ES-I3 (cell line): Measurements from ENCODE around the gene GTF3C5.
A peak's percentile ranks its signal among the peaks of the same experiment; 100 is the strongest.
"Not testable (repeated sequence)": the region's sequence is repeated elsewhere in the genome, so short reads cannot be mapped to it uniquely, and the experiment has no call there.

Experiments
- H3K36me3 ChIP-seq: 2 replicates; pipeline ENCODE4 v1.6.1; 2013; ENCODE audit warnings: mild to moderate bottlenecking, low read length, control low read depth, moderate library complexity; ENCODE audit not compliant: insufficient read depth
- H3K4me1 ChIP-seq: 2 replicates; pipeline ENCODE4 v1.6.1; 2013; ENCODE audit warnings: mild to moderate bottlenecking, control low read depth, low read length; ENCODE audit not compliant: insufficient read depth
- H3K9ac ChIP-seq: 2 replicates; pipeline ENCODE4 v1.6.1; 2013; ENCODE audit warnings: low read depth, mild to moderate bottlenecking, low read length, moderate library complexity
- H3K9me3 ChIP-seq: 2 replicates; pipeline ENCODE4 v1.6.1; 2013; ENCODE audit warnings: mild to moderate bottlenecking, low read length, moderate library complexity; ENCODE audit not compliant: control insufficient read depth, insufficient read depth

Gene GTF3C5

GRCh38 chr9:133030317-133031129 is at the start of gene GTF3C5:
GTF3C5 (plus strand) TSS chr9:133030997; CDS start chr9:133031012, 15 bp downstream.
- Histone ChIP-seq H3K9me3 (peaks cover 3% of the 10 kb centered on the region; the same call in 1 of the 2 replicates), H3K36me3 (no peaks in the 10 kb centered on the region), H3K9ac (peak within 1 kb of the TSS; percentile 98), H3K4me1 (no peaks in the 10 kb centered on the region; the same call in 1 of the 2 replicates)

- Histone ChIP-seq H3K4me1 (peaks cover 8% of the 10 kb centered on the region; the same call in 1 of the 2 replicates), H3K9ac (no peak overlapping the region)
Measured at GRCh38 chr9:132982458-132982857, 48.3 kb upstream of the GTF3C5 start.

GRCh38 chr9:132983491-132984201 is 47.2 kb upstream of the GTF3C5 start:
- Histone ChIP-seq H3K9ac (no peak overlapping the region), H3K36me3 (no peaks in the 10 kb centered on the region), H3K9me3 (no peaks in the 10 kb centered on the region), H3K4me1 (peaks cover 4% of the 10 kb centered on the region; the same call in 1 of the 2 replicates)

More at GRCh38 chr9:132982458-132982857, 48.3 kb upstream of the GTF3C5 start:
- Histone ChIP-seq H3K36me3 (no peaks in the 10 kb centered on the region), H3K9me3 (no peaks in the 10 kb centered on the region)

GRCh38 chr9:132984202-132985070 is 46.4 kb upstream of the GTF3C5 start:
- Histone ChIP-seq H3K4me1 (no peaks in the 10 kb centered on the region), H3K9me3 (no peaks in the 10 kb centered on the region), H3K36me3 (no peaks in the 10 kb centered on the region), H3K9ac (no peak overlapping the region)

- Histone ChIP-seq H3K36me3 (no peaks in the 10 kb centered on the region), H3K4me1 (no peaks in the 10 kb centered on the region), H3K9ac (no peak overlapping the region), H3K9me3 (no peaks in the 10 kb centered on the region)
Measured at GRCh38 chr9:132985071-132985350, 45.8 kb upstream of the GTF3C5 start.

GRCh38 chr9:132985489-132985888 is 45.3 kb upstream of the GTF3C5 start:
- no peaks in the 10 kb centered on the region for H3K36me3 ChIP-seq
- no peaks in the 10 kb centered on the region for H3K9me3 ChIP-seq
- H3K9ac ChIP-seq: no peak overlapping the region
- H3K4me1 ChIP-seq: no peaks in the 10 kb centered on the region

GRCh38 chr9:132986114-132986513 is 44.7 kb upstream of the GTF3C5 start:
- Histone ChIP-seq H3K9me3 (no peaks in the 10 kb centered on the region), H3K36me3 (no peaks in the 10 kb centered on the region), H3K4me1 (no peaks in the 10 kb centered on the region), H3K9ac (no peak overlapping the region)

- Histone ChIP-seq H3K9me3 (no peaks in the 10 kb centered on the region), H3K4me1 (no peaks in the 10 kb centered on the region), H3K9ac (no peak overlapping the region), H3K36me3 (no peaks in the 10 kb centered on the region)
Measured at GRCh38 chr9:132986640-132987620, 43.9 kb upstream of the GTF3C5 start.

- no peaks in the 10 kb centered on the region for H3K9me3 ChIP-seq
Measured at GRCh38 chr9:132988244-132989013, 42.4 kb upstream of the GTF3C5 start.

GRCh38 chr9:132989014-132989310 is 41.8 kb upstream of the GTF3C5 start:
- Histone ChIP-seq H3K36me3 (no peaks in the 10 kb centered on the region), H3K9ac (no peak overlapping the region), H3K9me3 (no peaks in the 10 kb centered on the region), H3K4me1 (peaks cover 8% of the 10 kb centered on the region)

More at GRCh38 chr9:132988244-132989013, 42.4 kb upstream of the GTF3C5 start:
- peaks cover 3% of the 10 kb centered on the region; the same call in 1 of the 2 replicates for H3K4me1 ChIP-seq
- no peaks in the 10 kb centered on the region for H3K36me3 ChIP-seq
- H3K9ac ChIP-seq: no peak overlapping the region

GRCh38 chr9:132989414-132989996 is 41.3 kb upstream of the GTF3C5 start:
- Histone ChIP-seq H3K9me3 (no peaks in the 10 kb centered on the region), H3K4me1 (peaks cover 14% of the 10 kb centered on the region), H3K9ac (no peak overlapping the region), H3K36me3 (no peaks in the 10 kb centered on the region)

GRCh38 chr9:132989998-132990557 is 40.7 kb upstream of the GTF3C5 start:
- not testable (repeated sequence) for H3K9ac ChIP-seq, H3K36me3 ChIP-seq, H3K9me3 ChIP-seq
- peaks cover 20% of the 10 kb centered on the region for H3K4me1 ChIP-seq
